Caco-2 (cell line): ENCODE data around the gene SP140L. TPM values are rescaled to one million over a fixed set of nuclear protein-coding genes. Genes with fewer than 3 reads are reported as not detected.

Source experiments
- BruUV-seq: library from RNA; stranded (reverse); fragments of 400-500 nt; replicated peaks from 2 replicates; lab custom pipeline; 2021; lab: Mats Ljungman, UMichigan
- CTCF ChIA-PET: fragments of 300-600 bp; sonication (Branson Sonifier 250); formaldehyde crosslinking; loops from one replicate; lab custom pipeline; 2022; ENCODE audit warnings: antibody characterized with exemption; lab: Charles Lee
- POLR2A ChIA-PET: fragments of 300-600 bp; sonication (Branson Sonifier 250); formaldehyde crosslinking; loops from one replicate; lab custom pipeline; 2022; ENCODE audit warnings: antibody characterized with exemption; lab: Charles Lee
- DNase-seq, 2 experiments: peaks; one replicate each; pipeline versions ENCODE4 v3.0.0 to v3.0.0-alpha.2; 2020 to 2022
- H3K27me3 ChIP-seq: replicated peaks from 2 replicates; pipeline ENCODE4 v1.6.0; 2011; ENCODE audit warnings: low read length; ENCODE audit not compliant: control insufficient read depth, insufficient read depth
- H3K36me3 ChIP-seq: 2 replicates; pipeline ENCODE4 v1.5.1; 2011; ENCODE audit warnings: low read length; ENCODE audit not compliant: control insufficient read depth, insufficient read depth
- H3K4me1 ChIP-seq: fragments of 250-450 bp; sonication (Bioruptor Pico); 2 replicates; pipeline ENCODE4 v1.5.1; 2020; ENCODE audit warnings: mild to moderate bottlenecking
- H3K4me3 ChIP-seq: 2 replicates; pipeline ENCODE4 v1.5.1; 2011; ENCODE audit warnings: low read depth, mild to moderate bottlenecking, control low read depth, low read length
- H3K9me3 ChIP-seq: fragments of 250-450 bp; sonication (Bioruptor Pico); 2 replicates; pipeline ENCODE4 v1.5.1; 2020; ENCODE audit warnings: mild to moderate bottlenecking, moderate library complexity
- H3K27ac Mint-ChIP-seq: one replicate; pipeline ENCODE4 v1.8.0; 2022; ENCODE audit warnings: mixed read lengths; ENCODE audit not compliant: unreplicated experiment
- H3K27me3 Mint-ChIP-seq: one replicate; pipeline ENCODE4 v1.8.0; 2022; ENCODE audit warnings: mixed read lengths; ENCODE audit not compliant: insufficient read depth, unreplicated experiment
- H3K36me3 Mint-ChIP-seq: one replicate; pipeline ENCODE4 v1.8.0; 2022; ENCODE audit warnings: mild to moderate bottlenecking, mixed read lengths; ENCODE audit not compliant: insufficient read depth, unreplicated experiment
- H3K4me1 Mint-ChIP-seq: one replicate; pipeline ENCODE4 v1.8.0; 2022; ENCODE audit warnings: low read depth, mixed read lengths; ENCODE audit not compliant: unreplicated experiment
- H3K4me3 Mint-ChIP-seq: one replicate; pipeline ENCODE4 v1.8.0; 2022; ENCODE audit warnings: mild to moderate bottlenecking, moderate library complexity, mixed read lengths; ENCODE audit not compliant: unreplicated experiment
- H3K9me3 Mint-ChIP-seq: one replicate; pipeline ENCODE4 v1.8.0; 2022; ENCODE audit warnings: mixed read lengths; ENCODE audit not compliant: unreplicated experiment
- intact Hi-C: fragments of 100-400 bp; cut with micrococcal nuclease; formaldehyde crosslinking; loops from one replicate; pipeline ENCODE4 v1.10.0; 2022; ENCODE audit not compliant: unreplicated experiment
- total RNA-seq: library from RNA; stranded (reverse); gene quantifications from 2 replicates; pipeline ENCODE4 v1.2.3, GENCODE V29; 2022
- TF ChIP-seq, protein P1 (sequence below), 2 experiments: fragments of 200-600 bp in 1 of 2; IDR thresholded peaks; 1 replicate in 1 of 2; 2 replicates in 1 of 2; pipeline versions ENCODE4 v1.5.1 to v1.8.0; 2011 to 2022; ENCODE audit warnings: antibody characterized with exemption in 1 of 2, control low read depth in 1 of 2, inconsistent platforms in 1 of 2, low read depth in 1 of 2, low read length in 1 of 2, mild to moderate bottlenecking in 1 of 2, moderate library complexity in 1 of 2; ENCODE audit not compliant: insufficient read depth in 1 of 2, severe bottlenecking in 1 of 2, unreplicated experiment in 1 of 2

Gene SP140L
- total RNA-seq, 1 experiment from 2014 or later, result not detected

DNA sequence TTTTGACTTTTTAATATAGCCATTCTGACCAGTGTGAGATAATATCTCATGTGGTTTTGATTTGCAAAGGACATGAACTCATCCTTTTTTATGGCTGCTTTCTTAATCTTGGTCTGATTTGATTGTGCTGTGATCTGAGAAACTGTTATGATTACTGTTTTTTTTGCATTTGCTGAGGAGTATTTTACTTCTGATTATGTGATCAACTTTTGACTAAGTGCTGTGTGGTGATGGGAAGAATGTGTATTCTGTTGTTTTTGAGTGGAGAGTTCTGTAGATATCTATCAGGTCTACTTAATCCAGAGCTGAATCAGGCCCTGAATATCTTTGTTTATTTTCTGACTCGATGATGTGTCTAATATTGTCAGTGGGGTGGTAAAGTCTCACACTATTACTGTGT is 16.8 kb downstream of the SP140L start:
- H3K27me3 ChIP-seq, result no peaks in the 10 kb centered on the region
- intact Hi-C loops, result no loop called here
- no TSS peak for BruUV-seq
- Mint-ChIP-seq H3K27me3 (peaks cover 3% of the 10 kb centered on the region), H3K9me3 (peaks cover 10% of the 10 kb centered on the region), H3K4me3 (no peak overlapping the region), H3K27ac (no peak overlapping the region), H3K4me1 (no peaks in the 10 kb centered on the region), H3K36me3 (no peaks in the 10 kb centered on the region)
- ChIA-PET POLR2A (no interaction called here), CTCF (no interaction called here)
- H3K36me3 ChIP-seq, result no peaks in the 10 kb centered on the region
- H3K4me1 ChIP-seq, result no peaks in the 10 kb centered on the region
- no peak overlapping the region for H3K4me3 ChIP-seq
- H3K9me3 ChIP-seq, result no peaks in the 10 kb centered on the region
- TF ChIP-seq, protein P1, sequence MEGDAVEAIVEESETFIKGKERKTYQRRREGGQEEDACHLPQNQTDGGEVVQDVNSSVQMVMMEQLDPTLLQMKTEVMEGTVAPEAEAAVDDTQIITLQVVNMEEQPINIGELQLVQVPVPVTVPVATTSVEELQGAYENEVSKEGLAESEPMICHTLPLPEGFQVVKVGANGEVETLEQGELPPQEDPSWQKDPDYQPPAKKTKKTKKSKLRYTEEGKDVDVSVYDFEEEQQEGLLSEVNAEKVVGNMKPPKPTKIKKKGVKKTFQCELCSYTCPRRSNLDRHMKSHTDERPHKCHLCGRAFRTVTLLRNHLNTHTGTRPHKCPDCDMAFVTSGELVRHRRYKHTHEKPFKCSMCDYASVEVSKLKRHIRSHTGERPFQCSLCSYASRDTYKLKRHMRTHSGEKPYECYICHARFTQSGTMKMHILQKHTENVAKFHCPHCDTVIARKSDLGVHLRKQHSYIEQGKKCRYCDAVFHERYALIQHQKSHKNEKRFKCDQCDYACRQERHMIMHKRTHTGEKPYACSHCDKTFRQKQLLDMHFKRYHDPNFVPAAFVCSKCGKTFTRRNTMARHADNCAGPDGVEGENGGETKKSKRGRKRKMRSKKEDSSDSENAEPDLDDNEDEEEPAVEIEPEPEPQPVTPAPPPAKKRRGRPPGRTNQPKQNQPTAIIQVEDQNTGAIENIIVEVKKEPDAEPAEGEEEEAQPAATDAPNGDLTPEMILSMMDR (IDR thresholded peaks at IDR 0.05; ENCODE audit: insufficient read depth in 1 of 2, low read depth in 1 of 2, low read length in 1 of 2, severe bottlenecking in 1 of 2, unreplicated experiment in 1 of 2), result no peak
- DNase-seq, result no peak

DNA sequence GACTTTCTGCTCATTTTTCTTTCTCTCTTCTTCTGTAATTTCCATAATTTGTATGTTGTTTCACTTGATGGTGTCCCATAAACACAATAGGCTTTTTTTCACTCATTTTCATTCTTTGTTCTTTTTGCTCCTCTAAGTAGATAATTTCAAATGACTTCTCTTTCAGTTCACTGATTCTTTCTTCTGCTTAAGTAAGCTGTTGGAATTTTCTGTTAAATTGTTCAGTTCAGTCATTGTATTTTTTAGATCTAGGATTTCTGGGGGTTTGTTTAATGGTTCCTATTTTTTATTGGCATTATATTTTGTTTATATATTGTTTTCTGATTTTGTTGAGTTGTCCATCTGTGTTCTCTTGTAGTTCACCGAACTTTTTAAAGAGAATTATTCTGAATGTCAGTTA is 19.5 kb downstream of the SP140L start:
- Histone ChIP-seq H3K9me3 (no peaks in the 10 kb centered on the region), H3K4me3 (no peak overlapping the region), H3K36me3 (no peaks in the 10 kb centered on the region), H3K4me1 (no peaks in the 10 kb centered on the region), H3K27me3 (no peaks in the 10 kb centered on the region)
- TF ChIP-seq, protein P1 (IDR thresholded peaks at IDR 0.05; ENCODE audit: insufficient read depth in 1 of 2, low read depth in 1 of 2, low read length in 1 of 2, severe bottlenecking in 1 of 2, unreplicated experiment in 1 of 2), result no peak
- ChIA-PET CTCF (no interaction called here), POLR2A (no interaction called here)
- H3K27ac Mint-ChIP-seq, result no peak overlapping the region
- H3K36me3 Mint-ChIP-seq, result no peaks in the 10 kb centered on the region
- H3K27me3 Mint-ChIP-seq, result peaks cover 6% of the 10 kb centered on the region
- no peaks in the 10 kb centered on the region for H3K4me1 Mint-ChIP-seq
- intact Hi-C loops, result no loop called here
- peaks cover 10% of the 10 kb centered on the region for H3K9me3 Mint-ChIP-seq
- DNase-seq, result no peak
- no peak overlapping the region for H3K4me3 Mint-ChIP-seq
- no TSS peak for BruUV-seq

DNA sequence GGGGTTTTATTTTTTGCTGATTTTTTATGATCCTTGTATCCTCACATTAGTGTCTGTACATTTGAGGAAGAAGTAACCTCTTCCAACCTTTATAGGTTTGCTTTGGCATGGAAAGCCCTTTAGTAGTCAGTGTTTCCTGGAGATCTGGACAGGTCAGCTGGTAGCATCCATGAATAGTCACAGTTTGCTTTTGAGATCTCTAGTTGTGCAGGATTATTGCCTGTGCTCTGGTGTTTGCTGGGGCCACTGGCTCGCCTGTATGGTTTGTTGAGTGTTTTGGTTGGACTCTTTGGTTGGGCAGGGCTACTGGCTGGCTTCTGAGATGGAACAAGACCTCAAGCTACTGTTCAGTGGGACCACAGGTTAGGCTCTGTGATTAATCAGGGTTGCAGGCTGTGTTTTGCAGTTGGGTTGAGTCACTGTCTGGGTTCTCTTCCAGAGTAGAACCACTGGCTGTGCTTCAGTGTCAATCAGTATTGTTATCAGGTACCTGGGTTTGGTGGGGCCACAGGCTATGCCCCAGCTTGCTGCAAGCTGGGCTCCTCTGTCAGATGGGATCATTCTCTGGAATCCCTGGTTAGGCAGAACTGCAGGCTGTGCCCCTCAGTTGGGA is 20.0 kb downstream of the SP140L start:
- no peak for DNase-seq
- TF ChIP-seq, protein P1 (IDR thresholded peaks at IDR 0.05; ENCODE audit: insufficient read depth in 1 of 2, low read depth in 1 of 2, low read length in 1 of 2, severe bottlenecking in 1 of 2, unreplicated experiment in 1 of 2), result no peak
- CTCF ChIA-PET, result no interaction called here
- no peak overlapping the region for H3K27ac Mint-ChIP-seq
- Histone ChIP-seq H3K27me3 (no peaks in the 10 kb centered on the region), H3K4me1 (no peaks in the 10 kb centered on the region), H3K4me3 (no peak overlapping the region), H3K9me3 (no peaks in the 10 kb centered on the region), H3K36me3 (no peaks in the 10 kb centered on the region)
- POLR2A ChIA-PET, result no interaction called here
- BruUV-seq, result no TSS peak
- peaks cover 10% of the 10 kb centered on the region for H3K9me3 Mint-ChIP-seq
- intact Hi-C loops, result no loop called here
- H3K4me1 Mint-ChIP-seq, result no peaks in the 10 kb centered on the region
- peaks cover 6% of the 10 kb centered on the region for H3K27me3 Mint-ChIP-seq
- H3K36me3 Mint-ChIP-seq, result no peaks in the 10 kb centered on the region
- H3K4me3 Mint-ChIP-seq, result no peak overlapping the region
